HG02763 (cell line): ENCODE data around the gene SLC36A4.
A peak's percentile ranks its signal among the peaks of the same experiment; 100 is the strongest.
"Not testable (repeated sequence)": the region's sequence is repeated elsewhere in the genome, so short reads cannot be mapped to it uniquely, and the experiment has no call there.

ENCODE experiments used
- ATAC-seq: cut with Tn5 transposase; IDR thresholded peaks from one replicate; pipeline ENCODE4 v1.9.1; 2021; ENCODE audit warnings: mild to moderate bottlenecking, moderate library complexity; ENCODE audit not compliant: unreplicated experiment

The SLC36A4 gene

DNA sequence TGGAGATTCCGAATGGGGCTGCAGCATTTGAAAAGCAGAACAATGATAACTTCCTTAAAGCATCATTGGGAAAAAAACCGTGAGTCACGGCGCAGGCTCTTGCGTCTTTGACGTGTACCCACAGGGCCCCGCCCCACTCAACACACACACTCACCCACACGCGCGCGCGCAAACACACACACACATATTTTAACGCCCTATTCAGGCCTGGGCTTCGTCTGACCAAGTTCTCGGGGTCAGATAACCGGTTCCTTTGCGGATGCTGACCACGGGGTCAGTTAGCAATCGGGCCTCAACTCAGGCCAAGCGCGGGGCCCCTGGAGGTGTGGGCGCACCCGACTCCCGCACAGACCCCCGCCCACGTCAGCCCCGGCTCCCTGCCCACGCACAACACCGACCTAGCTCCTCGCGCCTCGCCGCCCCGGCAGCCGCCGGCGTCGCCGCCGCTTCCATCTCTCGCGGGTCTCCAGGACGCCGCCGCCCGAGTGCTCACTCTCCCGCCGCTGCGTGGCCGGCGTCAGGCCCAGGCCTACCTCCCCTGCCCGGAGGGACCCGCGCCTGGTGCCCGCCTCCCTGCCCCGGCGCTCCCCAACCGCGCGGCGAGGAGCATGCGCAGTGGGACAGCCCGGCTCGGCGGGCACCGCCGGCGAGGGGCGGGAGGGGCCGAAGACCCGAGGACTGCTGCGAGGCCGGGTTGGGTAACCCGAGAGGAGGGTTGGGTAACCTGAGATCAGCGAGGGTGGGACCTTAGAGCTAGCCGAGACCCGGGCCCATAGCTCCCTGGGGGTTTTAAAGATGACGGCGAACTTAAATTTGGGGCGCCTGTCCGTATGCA, at the start of gene SLC36A4:
Gene SLC36A4 (minus strand): TSS at position 612 of the 835 bp plus-strand sequence. CDS start 159 bp downstream, at position 453.
- peak; percentile 92 for ATAC-seq

GRCh38 chr11:93246790-93247189, 49.0 kb upstream of the SLC36A4 start:
- not testable (repeated sequence) for ATAC-seq

DNA sequence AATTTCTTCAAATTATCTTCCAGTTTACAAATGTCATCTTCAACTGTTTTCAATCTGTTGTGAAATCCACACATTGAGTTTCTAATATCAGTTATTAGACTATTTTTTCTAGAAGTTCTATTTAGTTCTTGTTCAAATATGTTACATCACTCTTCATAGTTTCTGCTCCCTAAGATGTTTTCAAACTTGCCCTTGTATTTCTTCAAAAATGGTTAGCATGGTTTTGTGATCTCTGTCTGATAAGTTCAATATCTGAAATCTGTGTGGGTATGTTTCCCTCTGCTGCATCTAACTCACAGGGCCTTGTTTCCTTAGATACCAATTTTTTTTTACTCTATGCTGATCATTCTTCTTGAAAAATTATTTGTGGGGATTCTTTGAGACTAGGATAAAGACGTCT, 46.2 kb upstream of the SLC36A4 start:
- ATAC-seq = no peak

DNA sequence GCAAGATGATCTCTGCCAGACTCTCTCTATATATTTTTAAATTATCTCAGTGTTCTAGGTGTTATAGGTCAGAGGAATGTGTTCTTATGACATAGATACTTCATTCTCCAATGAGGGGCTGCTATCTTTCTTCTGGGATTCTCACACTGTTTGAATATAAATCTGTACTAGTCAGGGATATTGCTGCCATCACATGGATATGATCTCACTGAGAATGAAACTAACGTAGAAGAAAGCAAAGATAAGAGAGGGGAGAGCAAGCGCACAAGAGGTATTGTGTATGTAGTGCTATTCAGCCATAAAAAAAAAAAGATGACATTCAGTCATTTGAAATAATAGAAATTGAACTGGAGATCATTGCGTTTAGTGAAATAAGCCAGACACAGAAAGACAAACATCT, 42.2 kb upstream of the SLC36A4 start:
- no peak for ATAC-seq

DNA sequence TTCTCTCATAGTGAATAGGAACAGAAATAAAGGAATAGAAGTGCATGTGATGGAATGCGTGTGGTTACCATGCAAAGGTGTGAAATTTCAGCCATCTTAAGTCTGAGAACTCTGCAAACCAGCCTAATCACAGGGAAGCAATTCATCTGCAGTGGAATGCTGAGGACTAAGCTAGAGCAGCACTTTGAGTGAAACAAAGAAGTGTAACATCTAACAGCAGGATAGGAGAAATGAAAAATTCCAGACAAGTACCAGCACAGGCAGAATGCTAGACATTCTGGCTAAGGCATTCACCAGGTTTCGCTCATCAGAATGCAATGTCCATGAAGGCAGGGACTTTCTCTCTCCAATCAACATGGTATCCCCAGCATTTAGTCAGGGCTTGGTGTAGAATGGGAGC, 41.2 kb upstream of the SLC36A4 start:
- no peak for ATAC-seq

- peak; percentile 48 for ATAC-seq
These were observed 39.2 kb upstream of the SLC36A4 start for GRCh38 chr11:93236741-93237675.

GRCh38 chr11:93234602-93235207, 36.9 kb upstream of the SLC36A4 start:
- peak; percentile 98 for ATAC-seq

DNA sequence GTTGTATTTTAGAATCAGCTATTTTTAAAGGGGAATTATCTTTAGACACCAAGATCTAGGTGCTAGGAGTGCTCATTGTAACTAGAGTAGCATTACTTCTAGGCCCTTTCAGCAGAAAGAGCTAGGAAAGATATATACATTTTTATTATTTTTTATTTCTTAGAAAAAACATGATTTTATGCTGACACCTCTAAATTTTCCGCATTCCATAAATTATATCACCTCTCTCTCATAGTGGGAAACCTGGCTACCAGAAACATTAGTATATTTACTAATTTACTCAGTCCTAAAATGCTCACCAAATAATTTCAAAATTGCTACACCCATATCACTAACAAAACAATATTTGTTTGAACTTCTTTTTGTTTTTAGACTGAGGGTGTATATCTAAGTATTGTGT, 32.1 kb upstream of the SLC36A4 start:
- no peak for ATAC-seq

GRCh38 chr11:93225662-93226061, 27.9 kb upstream of the SLC36A4 start:
- no peak for ATAC-seq

DNA sequence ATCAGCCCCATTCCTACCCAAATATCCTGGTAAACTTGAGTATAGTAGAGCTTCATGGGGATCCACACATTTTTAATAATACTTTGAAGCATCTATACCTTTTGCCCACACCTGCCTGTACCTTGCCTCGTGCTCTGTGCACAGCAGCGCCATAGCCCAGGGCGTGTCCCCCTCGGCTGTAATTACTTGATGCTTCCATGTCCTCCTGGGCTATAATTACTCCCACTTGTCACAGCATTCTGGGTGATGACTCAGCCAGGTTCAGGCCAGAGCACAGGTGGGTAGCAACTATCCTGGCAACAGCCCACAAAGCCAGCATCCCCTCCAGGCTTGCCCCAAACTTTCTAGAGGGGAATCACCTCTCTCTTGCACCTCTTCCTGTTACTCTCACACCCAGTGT, 23.7 kb upstream of the SLC36A4 start:
- ATAC-seq = no peak

GRCh38 chr11:93220078-93220477, 22.3 kb upstream of the SLC36A4 start:
- no peak for ATAC-seq

DNA sequence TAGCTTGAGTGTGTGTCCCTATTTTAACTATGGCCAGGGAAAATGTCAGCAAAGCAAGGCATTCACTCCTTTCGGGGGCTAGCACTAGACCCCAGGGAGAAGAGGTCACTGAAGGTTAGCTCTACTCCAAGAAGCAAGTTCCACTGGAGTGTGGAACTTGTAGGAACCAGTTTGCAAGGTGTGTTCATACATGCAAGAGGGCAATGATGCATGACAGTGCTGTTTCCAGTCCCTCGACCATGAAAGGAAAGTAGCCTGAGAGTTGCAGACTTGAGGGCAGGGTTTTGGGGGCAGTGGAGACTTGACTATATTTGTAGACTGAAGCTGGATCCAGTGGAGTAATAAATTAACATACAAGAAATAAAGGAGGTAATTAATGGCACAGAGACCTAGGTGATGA, 21.6 kb upstream of the SLC36A4 start:
- ATAC-seq = no peak

GRCh38 chr11:93216511-93217101, 18.8 kb upstream of the SLC36A4 start:
- no peak for ATAC-seq

- ATAC-seq = no peak
These were observed 15.8 kb upstream of the SLC36A4 start for GRCh38 chr11:93213622-93214021.

DNA sequence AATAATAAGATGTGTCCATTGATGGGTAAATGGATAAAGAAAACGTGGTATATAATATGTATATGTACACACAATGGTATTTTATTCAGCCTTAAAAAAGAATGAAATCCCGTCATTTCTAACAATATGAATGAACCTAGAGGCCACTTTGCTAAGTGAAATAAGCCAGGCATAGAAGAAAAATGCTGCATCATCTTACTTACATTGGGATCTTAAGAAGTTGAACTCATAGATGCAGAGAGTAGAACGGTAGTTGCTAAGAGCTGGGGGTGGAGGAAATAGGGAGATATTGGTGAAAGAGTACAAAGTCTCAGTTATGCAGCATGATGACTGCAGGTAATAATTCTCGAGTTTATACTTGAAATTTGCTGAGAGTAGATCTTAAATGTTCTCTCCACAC, 14.3 kb upstream of the SLC36A4 start:
- ATAC-seq = no peak

DNA sequence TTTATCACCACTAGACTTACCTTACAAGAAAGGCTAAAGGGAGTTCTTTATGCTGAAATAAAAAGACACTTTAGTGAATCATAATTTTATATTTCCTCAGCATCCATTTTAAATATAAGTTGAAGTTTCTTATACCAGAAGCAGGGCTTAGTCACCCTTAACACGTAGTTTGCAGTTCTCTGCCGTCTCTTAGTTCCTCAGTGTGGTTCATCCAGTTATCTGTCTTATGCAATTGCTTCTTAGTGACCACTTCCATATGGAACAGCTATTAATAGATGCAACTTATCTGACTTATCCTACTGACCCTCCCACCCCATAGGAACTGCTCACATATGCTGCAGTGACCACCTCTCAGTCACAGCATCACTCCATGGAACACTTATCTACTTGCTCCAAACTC, 11.7 kb upstream of the SLC36A4 start:
- ATAC-seq = no peak

DNA sequence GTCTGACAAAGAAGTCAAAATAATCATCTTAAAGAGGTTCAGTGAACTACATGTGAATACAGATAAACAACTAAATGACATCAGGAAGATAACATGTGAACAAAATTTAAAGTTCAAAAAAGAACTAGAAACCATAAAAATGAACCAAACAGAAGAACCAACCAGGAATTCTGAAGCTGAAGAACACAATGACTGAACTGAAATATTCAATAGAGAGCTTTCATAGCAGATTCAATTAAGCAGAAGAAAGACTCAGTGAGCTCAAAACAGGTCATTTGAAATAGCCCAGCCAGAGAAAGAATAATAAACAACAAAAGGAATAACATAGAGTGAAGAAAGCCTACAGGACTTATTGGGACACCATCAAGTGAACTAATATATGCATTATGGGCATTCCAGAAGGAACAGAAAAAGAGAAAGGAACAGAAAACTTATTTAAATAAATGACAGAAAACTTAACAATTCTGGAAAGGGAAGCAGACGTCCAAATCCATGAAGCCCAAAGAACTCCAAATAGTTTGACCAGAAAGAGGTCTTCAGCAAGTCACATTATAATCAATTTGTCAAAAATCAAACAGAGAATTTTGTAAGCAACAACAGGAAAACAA, 11.0 kb upstream of the SLC36A4 start:
- no peak for ATAC-seq

GRCh38 chr11:93199616-93200015, 1.8 kb upstream of the SLC36A4 start:
- no peak for ATAC-seq

DNA sequence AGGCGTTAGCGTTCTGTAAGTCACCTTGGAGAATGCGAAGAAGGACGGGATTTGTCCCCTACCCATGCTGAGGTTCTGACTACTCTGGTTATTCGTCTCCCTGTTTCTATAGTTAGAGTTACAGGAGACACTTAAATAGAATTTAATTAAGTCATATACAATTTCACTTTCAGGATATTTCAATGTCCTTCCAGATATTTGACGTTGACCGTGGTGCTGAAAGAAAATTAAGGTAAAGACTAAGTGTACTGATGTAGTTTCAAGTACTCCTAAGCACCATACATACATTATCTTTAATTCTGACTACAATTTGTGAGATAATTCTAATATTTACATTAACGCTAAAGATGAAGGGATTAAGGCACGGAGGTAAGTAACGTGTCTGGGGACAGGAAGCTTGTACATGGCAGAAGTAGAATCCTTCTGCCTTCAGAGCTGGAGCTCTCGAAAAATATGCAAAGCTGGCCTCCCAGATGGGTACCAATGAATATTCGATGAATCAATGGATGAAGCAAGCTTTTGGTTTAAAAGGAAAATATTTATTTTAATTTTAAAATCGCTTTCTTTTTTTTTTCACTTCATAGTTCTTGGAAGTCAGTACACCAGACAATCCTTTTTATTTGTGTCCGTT, 539 bp upstream of the SLC36A4 start:
- ATAC-seq = no peak

GRCh38 chr11:93196816-93197379, 893 bp downstream of the SLC36A4 start:
- ATAC-seq = peak; percentile 5
